Tibial nerve (tissue), 3 donors: Measurements from ENCODE around the gene GPHA2.

Experiments
- CTCF ChIP-seq, 5 experiments: fragments of 200-600 bp in 3 of 5; fragments of 450-650 bp in 2 of 5; sonication (generic) in 3 of 5; IDR thresholded peaks; one replicate each; pipeline ENCODE4 v1.5.1; 2016 to 2019; ENCODE audit warnings: antibody characterized with exemption in 5 of 5, mild to moderate bottlenecking in 3 of 5, moderate library complexity in 2 of 5
- POLR2A ChIP-seq, 2 donors: fragments of 450-650 bp; IDR thresholded peaks; one replicate each; pipeline ENCODE4 v1.6.1; 2017; ENCODE audit warnings: antibody characterized with exemption in 2 of 2, mild to moderate bottlenecking in 2 of 2, moderate library complexity in 2 of 2

GRCh38 chr11:64976651-64977050 is 41.0 kb upstream of the GPHA2 start:
- TF ChIP-seq CTCF (IDR thresholded peaks at IDR 0.05) (no peak), POLR2A (IDR thresholded peaks at IDR 0.05) (no peak)
